Lower leg skin (tissue), 4 donors: Measurements from ENCODE around the gene RHOB. TPM values are rescaled to one million over a fixed set of nuclear protein-coding genes. Genes with fewer than 3 reads are reported as not detected.
A peak's percentile ranks its signal among the peaks of the same experiment; 100 is the strongest.

Experiments used
- DNase-seq, 2 donors: peaks; one replicate each; pipeline ENCODE4 v3.0.0-alpha.2; 2019; ENCODE audit warnings: low spot score in 2 of 2
- H3K4me3 ChIP-seq: fragments of 200-600 bp; sonication (generic); 2 replicates; pipeline ENCODE4 v1.5.1; 2017; ENCODE audit warnings: mild to moderate bottlenecking, low read depth; ENCODE audit not compliant: poor library complexity, severe bottlenecking
- CTCF ChIP-seq, 3 donors: fragments of 450-650 bp; IDR thresholded peaks; one replicate each; pipeline ENCODE4 v1.5.1; 2016; ENCODE audit warnings: antibody characterized with exemption in 3 of 3, mild to moderate bottlenecking in 3 of 3, moderate library complexity in 2 of 3
- POLR2A ChIP-seq, 2 donors: fragments of 450-650 bp; IDR thresholded peaks; one replicate each; pipeline ENCODE4 v1.6.1; 2016 to 2017; ENCODE audit warnings: antibody characterized with exemption in 2 of 2, mild to moderate bottlenecking in 1 of 2, moderate library complexity in 1 of 2
- WGBS, 2 donors: methylation state at CpG; one replicate each; pipeline ENCODE4 v1.1.5; 2018; 5-methylcytosine and 5-hydroxymethylcytosine counted together
- intact Hi-C: fragments of 100-400 bp; cut with DNase I; formaldehyde crosslinking; loops from one replicate; pipeline ENCODE4 v1.15.0; 2023; ENCODE audit warnings: low total_unique reads
- total RNA-seq, 4 donors: library from RNA; depleted of rRNA; stranded (reverse); fragments of >200 nt; gene quantifications; one replicate each; pipeline ENCODE4 v1.1.0, GENCODE V29; 2016

RHOB gene
- total RNA-seq, 4 donors from 2014 or later: 569 to 894 (median 709) TPM

GRCh38 chr2:20448977-20449306, 2.1 kb downstream of the RHOB start:
- no peak for TF ChIP-seq CTCF (IDR thresholded peaks at IDR 0.05)
- no peak for TF ChIP-seq POLR2A (IDR thresholded peaks at IDR 0.05)
- DNase-seq: no peak
- H3K4me3 ChIP-seq: peak overlapping the region; percentile 56
- WGBS, 2 donors: 25 to 33% methylated on average over 1 of the region's 1 CpG
- intact Hi-C loops: loop anchor here (10.0 kb wide), 1 partner anchor 196 kb away; no protein-coding TSS in a partner anchor

- 26 to 35% methylated on average over 7 of the region's 7 CpGs for whole genome bisulfite sequencing, 2 donors
- peak in 1 of 2 donors; percentile 54 for DNase-seq
- no peak overlapping the region for H3K4me3 ChIP-seq
- intact Hi-C loops: loop anchor here (10.0 kb wide), 1 partner anchor 195 kb away; no protein-coding TSS in a partner anchor
- TF ChIP-seq CTCF (IDR thresholded peaks at IDR 0.05): no peak
- TF ChIP-seq POLR2A (IDR thresholded peaks at IDR 0.05): no peak
Measured at GRCh38 chr2:20449501-20450200, 2.8 kb downstream of the RHOB start.

DNA sequence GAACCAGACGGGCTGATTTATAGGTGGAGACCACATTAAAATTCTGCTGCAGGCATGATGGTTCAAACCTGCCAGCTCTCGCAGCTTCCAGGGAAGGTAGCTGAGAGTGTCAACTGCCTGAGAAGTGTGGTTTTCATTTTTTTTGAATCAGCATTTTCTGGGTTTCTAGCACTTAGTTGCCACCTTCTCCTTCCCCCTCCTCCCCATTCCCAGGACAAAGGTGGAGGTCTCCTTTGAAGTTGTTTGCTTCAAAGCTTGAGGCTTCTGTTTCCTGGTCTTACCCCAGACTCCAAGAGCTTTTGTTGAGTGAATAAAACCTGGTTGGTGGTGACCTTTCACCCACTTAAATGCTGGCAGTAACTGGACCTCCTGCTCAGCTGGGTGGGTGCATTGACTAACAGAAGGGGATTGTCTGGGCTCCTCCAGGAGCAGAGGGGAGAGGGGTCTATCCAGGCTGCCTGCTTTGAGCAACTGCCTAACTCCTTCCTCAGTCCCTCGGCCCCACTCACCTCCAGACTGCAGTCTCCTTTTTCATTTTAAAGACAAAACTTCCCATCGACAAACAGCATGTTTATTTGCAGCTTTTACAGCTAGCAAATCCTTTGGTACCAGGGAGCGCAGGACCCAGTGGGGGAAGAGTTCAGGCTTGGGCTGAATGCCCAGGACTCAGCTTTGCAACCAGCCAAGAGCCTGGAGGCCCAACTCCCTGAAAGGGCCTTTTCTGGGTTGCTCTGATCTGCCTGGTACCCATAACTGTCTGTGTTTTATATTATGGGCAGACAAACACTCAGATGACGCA, 3.5 kb downstream of the RHOB start:
- WGBS, 2 donors: 18 to 19% methylated on average over 6 of the region's 6 CpGs
- intact Hi-C loops: no loop called here
- peak; percentile 87 to 96 for DNase-seq

DNA sequence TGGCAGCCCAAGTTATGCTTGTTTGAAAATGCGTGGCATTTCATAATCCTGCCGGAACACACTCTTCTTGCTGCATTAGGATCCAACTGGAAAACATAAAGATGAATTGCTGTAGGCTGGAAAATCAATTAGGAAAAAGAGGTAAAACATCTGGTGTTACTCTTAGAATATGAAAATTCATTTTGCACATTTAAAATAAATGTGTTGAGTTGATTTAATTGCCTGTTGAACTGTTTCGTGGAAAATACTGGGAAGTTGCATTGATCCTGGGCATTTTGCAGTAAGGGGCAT, 4.1 kb downstream of the RHOB start:
- intact Hi-C loops: no loop called here
- H3K4me3 ChIP-seq: no peak overlapping the region
- WGBS, 2 donors: 18 to 24% methylated on average over 3 of the region's 3 CpGs
- DNase-seq: no peak
- TF ChIP-seq POLR2A (IDR thresholded peaks at IDR 0.05) (no peak), CTCF (IDR thresholded peaks at IDR 0.05) (no peak)

More for the DNA sequence above, 3.5 kb downstream of the RHOB start:
- peak in 1 of 3 donors; percentile 18 for TF ChIP-seq CTCF (IDR thresholded peaks at IDR 0.05)
- TF ChIP-seq POLR2A (IDR thresholded peaks at IDR 0.05): no peak
- no peak overlapping the region for H3K4me3 ChIP-seq

- DNase-seq: peak in 1 of 2 donors; percentile 54
- no peak overlapping the region for H3K4me3 ChIP-seq
- intact Hi-C loops: no loop called here
- whole genome bisulfite sequencing, 2 donors: 33 to 34% methylated on average over 4 of the region's 4 CpGs
- no peak for TF ChIP-seq POLR2A (IDR thresholded peaks at IDR 0.05)
- no peak for TF ChIP-seq CTCF (IDR thresholded peaks at IDR 0.05)
Measured at GRCh38 chr2:20451341-20451740, 4.5 kb downstream of the RHOB start.
